Stomach (tissue), 4 donors: ENCODE results near the gene PUS1.

ENCODE experiments used
- CTCF ChIP-seq, 7 experiments: fragments of 450-650 bp in 4 of 7; fragments of 200-600 bp in 3 of 7; sonication (generic) in 3 of 7; IDR thresholded peaks; one replicate each; pipeline ENCODE4 v1.5.1; 2016 to 2019; ENCODE audit warnings: antibody characterized with exemption in 7 of 7, control low read depth in 2 of 7, mild to moderate bottlenecking in 1 of 7
- EP300 ChIP-seq: sonication (generic); formaldehyde crosslinking; IDR thresholded peaks from one replicate; pipeline ENCODE4 v1.6.1; 2017; ENCODE audit warnings: antibody characterized with exemption
- POLR2A ChIP-seq, 4 donors: fragments of 450-650 bp; IDR thresholded peaks; one replicate each; pipeline ENCODE4 v1.6.1; 2016; ENCODE audit warnings: antibody characterized with exemption in 4 of 4, control low read depth in 2 of 4, mild to moderate bottlenecking in 1 of 4, moderate library complexity in 1 of 4
- POLR2AphosphoS5 ChIP-seq, 3 donors: sonication (generic); formaldehyde crosslinking; IDR thresholded peaks; one replicate each; pipeline ENCODE4 v1.6.1; 2016; ENCODE audit warnings: antibody characterized with exemption in 3 of 3

- TF ChIP-seq POLR2A (IDR thresholded peaks at IDR 0.05) = no peak
- no peak for TF ChIP-seq CTCF (IDR thresholded peaks at IDR 0.05)
- no peak for TF ChIP-seq POLR2AphosphoS5 (IDR thresholded peaks at IDR 0.05)
- no peak for TF ChIP-seq EP300
Observed at GRCh38 chr12:131963381-131963780, 34.3 kb downstream of the PUS1 start.
